HepG2 (cell line): Measurements from ENCODE around the gene KXD1. TPM values are rescaled to one million over a fixed set of nuclear protein-coding genes. Genes with fewer than 3 reads are reported as not detected.

Experiments
- ATAC-seq: fragments of 200-7000 bp; cut with Tn5 transposase; 3 replicates; pipeline ENCODE4 v1.9.1; 2020; ENCODE audit warnings: mild to moderate bottlenecking, moderate library complexity
- BruUV-seq: library from RNA; stranded (reverse); fragments of 400-500 nt; replicated peaks from 2 replicates; lab custom pipeline; 2021; lab: Mats Ljungman, UMichigan
- CTCF ChIA-PET: fragments of 300-600 bp; formaldehyde crosslinking; extraction: SDS; loops from one replicate; lab custom pipeline; 2021; ENCODE audit warnings: low total read pairs, inconsistent platforms, low intra/inter-chr PET ratio; lab: Yijun Ruan, JAX
- POLR2A ChIA-PET: fragments of 350-600 bp; sonication (Branson Sonifier 250); formaldehyde crosslinking; loops from one replicate; lab custom pipeline; 2020; ENCODE audit warnings: antibody characterized with exemption, inconsistent platforms; lab: Yijun Ruan, JAX
- DNase-seq: peaks from one replicate; pipeline ENCODE4 v3.0.0-alpha.2; 2015; ENCODE audit warnings: low spot score
- FAIRE-seq: peaks from 3 replicates; lab custom pipeline; 2011; peaks lifted over from hg19 to GRCh38; lab: Jason Lieb, UNC
- H2AFZ ChIP-seq: one replicate; pipeline ENCODE4 v1.6.1; 2011; ENCODE audit warnings: low read length, inconsistent platforms
- H3K27ac ChIP-seq: fragments of 300-600 bp; 3 replicates; pipeline ENCODE4 v1.8.0; 2011; ENCODE audit warnings: mixed run types, mild to moderate bottlenecking, mixed read lengths, low read length, inconsistent platforms; ENCODE audit not compliant: insufficient read depth; ENCODE audit errors: extremely low read length
- H3K27me3 ChIP-seq, 2 experiments: fragments of 200-600 bp in 1 of 2; 2 replicates in 1 of 2; 3 replicates in 1 of 2; pipeline versions ENCODE4 v1.6.0 to v1.8.0; 2011; ENCODE audit warnings: low read length in 2 of 2, mild to moderate bottlenecking in 2 of 2, moderate library complexity in 2 of 2, inconsistent platforms in 1 of 2; ENCODE audit not compliant: insufficient read depth in 2 of 2, control insufficient read depth in 1 of 2
- H3K36me3 ChIP-seq, 2 experiments: fragments of 200-600 bp in 1 of 2; replicated peaks in 1 of 2; 2 replicates in 1 of 2; 3 replicates in 1 of 2; pipeline versions ENCODE4 v1.5.1 to v1.8.0; 2011; ENCODE audit warnings: low read length in 2 of 2, inconsistent platforms in 1 of 2; ENCODE audit not compliant: insufficient read depth in 2 of 2, control insufficient read depth in 1 of 2
- H3K4me1 ChIP-seq: 2 replicates; pipeline ENCODE4 v1.5.1; 2012; ENCODE audit warnings: low read length, inconsistent platforms; ENCODE audit not compliant: insufficient read depth
- H3K4me2 ChIP-seq: 2 replicates; pipeline ENCODE4 v1.6.0; 2011; ENCODE audit warnings: low read depth, low read length, inconsistent platforms
- H3K4me3 ChIP-seq, 3 experiments: fragments of 200-600 bp in 1 of 3; sonication (generic), shearing (Covaris generic) in 1 of 3; replicated peaks in 1 of 3; 2 replicates each; pipeline ENCODE4 v1.5.1; 2011 to 2016; ENCODE audit warnings: low read length in 3 of 3, inconsistent platforms in 2 of 3, low read depth in 2 of 3, mild to moderate bottlenecking in 2 of 3, control low read depth in 1 of 3, mixed read lengths in 1 of 3; ENCODE audit not compliant: insufficient read depth in 1 of 3
- H3K79me2 ChIP-seq: one replicate; pipeline ENCODE4 v1.6.1; 2011; ENCODE audit warnings: low read length, inconsistent platforms; ENCODE audit not compliant: insufficient read depth
- H3K9ac ChIP-seq: 2 replicates; pipeline ENCODE4 v1.6.0; 2011; ENCODE audit warnings: mild to moderate bottlenecking, low read depth, low read length, inconsistent platforms; ENCODE audit not compliant: insufficient read depth
- H3K9me3 ChIP-seq: 2 replicates; pipeline ENCODE4 v1.5.1; 2012; ENCODE audit warnings: mild to moderate bottlenecking, low read length
- H4K20me1 ChIP-seq: 2 replicates; pipeline ENCODE4 v1.6.0; 2011; ENCODE audit warnings: inconsistent platforms, mild to moderate bottlenecking, low read length, moderate library complexity; ENCODE audit not compliant: insufficient read depth
- DDIT3 ChIP-seq: sonication (generic); formaldehyde crosslinking; IDR thresholded peaks from 2 replicates; pipeline ENCODE4 v1.4.0; 2020; ENCODE audit warnings: mild to moderate bottlenecking, missing genetic modification reagents
- HNRNPL ChIP-seq: fragments of 200-400 bp; formaldehyde crosslinking; IDR thresholded peaks from 2 replicates; pipeline ENCODE4 v1.6.1; 2017; ENCODE audit warnings: mild to moderate bottlenecking, low read depth, low read length
- MAFG ChIP-seq: sonication (generic); formaldehyde crosslinking; IDR thresholded peaks from 2 replicates; pipeline ENCODE4 v1.5.1; 2020; ENCODE audit warnings: mild to moderate bottlenecking, missing genetic modification reagents
- MXI1 ChIP-seq: IDR thresholded peaks from 3 replicates; pipeline ENCODE4 v1.6.1; 2012; ENCODE audit warnings: low read depth, low read length, inconsistent platforms, borderline replicate concordance
- RAD21 ChIP-seq: fragments of 450-650 bp; formaldehyde crosslinking; IDR thresholded peaks from 2 replicates; pipeline ENCODE4 v1.5.0; 2020; ENCODE audit warnings: mild to moderate bottlenecking
- ZNF501 ChIP-seq: sonication (generic); formaldehyde crosslinking; IDR thresholded peaks from 2 replicates; pipeline ENCODE4 v1.5.1; 2020; ENCODE audit warnings: mild to moderate bottlenecking, moderate library complexity, missing genetic modification reagents
- ZNF687 ChIP-seq: sonication (generic); formaldehyde crosslinking; IDR thresholded peaks from 2 replicates; pipeline ENCODE4 v1.5.1; 2020; ENCODE audit warnings: mild to moderate bottlenecking, missing genetic modification reagents, moderate library complexity
- ZNF768 ChIP-seq: sonication (generic); formaldehyde crosslinking; IDR thresholded peaks from 2 replicates; pipeline ENCODE4 v1.4.0; 2020; ENCODE audit warnings: missing genetic modification reagents
- WGBS: methylation state at CpG from one replicate; pipeline ENCODE4 v1.1.6; 2017; ENCODE audit warnings: low lambda C conversion rate; 5-methylcytosine and 5-hydroxymethylcytosine counted together
- in situ Hi-C: cut with HindIII; loops from 2 replicates; pipeline ENCODE4 v1.10.0; 2017; ENCODE audit warnings: low pct_unique_long_range_greater_than_20kb; ENCODE audit not compliant: extremely low pct_ligation_motif_present
- intact Hi-C: fragments of 100-400 bp; cut with micrococcal nuclease; formaldehyde crosslinking; loops from one replicate; pipeline ENCODE4 v1.10.0; 2022; ENCODE audit not compliant: unreplicated experiment
- polyA plus RNA-seq, 8 experiments: library from polyadenylated mRNA; depleted of rRNA in 3 of 8; stranded (reverse) in 7 of 8; unstranded in 1 of 8; fragments of >200 nt; fragmentation: Illumina TruSeq in 4 of 8; extraction: Trizol in 4 of 8; gene quantifications; 2 replicates each; pipeline versions ENCODE4 v1.2.1 to v1.2.3, GENCODE V29; 2011 to 2016; ENCODE audit warnings: low read depth in 4 of 8, missing spikeins in 1 of 8, mixed read lengths in 1 of 8; ENCODE audit not compliant: insufficient read depth in 1 of 8
- total RNA-seq, 5 experiments: library from RNA; depleted of rRNA; stranded (reverse); fragments of >200 nt; fragmentation: Illumina TruSeq; extraction: Trizol; gene quantifications; 2 replicates each; pipeline ENCODE4 v1.2.3, GENCODE V29; 2016; ENCODE audit warnings: low read depth in 1 of 5

KXD1 gene
- total and polyA plus RNA-seq, 2 of the 13 experiments (the other 11 are each of a cell fraction or from before 2014, with no cell fraction given): 44.6 to 143 TPM

GRCh38 chr19:18523841-18524240 is 33.8 kb upstream of the KXD1 start:
- Histone ChIP-seq H3K9ac (peak overlapping the region; percentile 14; the same call in 1 of the 2 replicates), H3K27ac (no peak overlapping the region), H3K4me1 (peaks cover 35% of the 10 kb centered on the region), H3K36me3 (no peaks in the 10 kb centered on the region), H3K4me2 (peak overlapping the region; percentile 63), H3K27me3 (no peaks in the 10 kb centered on the region; a peak in 1 of 5 replicates), H3K4me3 (peak overlapping the region in 2 of 3 experiments; percentile 10 to 60; a peak in 2 of 6 replicates), H3K79me2 (peaks cover 27% of the 10 kb centered on the region), H3K9me3 (no peaks in the 10 kb centered on the region), H4K20me1 (no peaks in the 10 kb centered on the region; the same call in 1 of the 2 replicates), H2AFZ (no peak overlapping the region)
- TF ChIP-seq DDIT3: no peak
- TF ChIP-seq HNRNPL: no peak
- TF ChIP-seq ZNF501 (CRISPR knock-in tag): 0 out of 2 replicates have a peak, but pooled peaks have one; percentile 15
- no peak for TF ChIP-seq MAFG (CRISPR knock-in tag)
- TF ChIP-seq ZNF768 (CRISPR knock-in tag): 0 out of 2 replicates have a peak, but pooled peaks have one; percentile 23
- 0 out of 3 replicates have a peak, but pooled peaks have one; percentile 13 for TF ChIP-seq MXI1
- TF ChIP-seq ZNF687: peak; percentile 54
- peak; percentile 12; the same call in 1 of the 2 replicates for TF ChIP-seq RAD21 (CRISPR knock-in tag)
- FAIRE-seq (no peak), DNase-seq (peak; percentile 43), ATAC-seq (no peak)
- no TSS peak for BruUV-seq
- in situ Hi-C loops: loop anchor here (10.0 kb wide), 1 partner anchor 49 kb away; no protein-coding TSS in a partner anchor
- WGBS: 38% methylated on average over 6 of the region's 9 CpGs
- ChIA-PET CTCF (no interaction called here), POLR2A (interaction anchor here (0.6 to 3.9 kb wide), 6 partner anchors 10 to 48 kb away, joined by 3 to 16 read pairs (median 4); partner anchors contain the start of genes KXD1 and UBA52)
- intact Hi-C loops: loop anchor here (2.0 to 10.0 kb wide), 4 partner anchors 27 to 239 kb away; partner anchors contain the start of genes JUND and KXD1
